RWPE2 (cell line): ENCODE data around the gene CRYAA.
"Not testable (repeated sequence)": the region's sequence is repeated elsewhere in the genome, so short reads cannot be mapped to it uniquely, and the experiment has no call there.

Source experiments
- ATAC-seq: fragments of 200-7000 bp; cut with Tn5 transposase; 3 replicates; pipeline ENCODE4 v1.9.1; 2021; ENCODE audit warnings: low read depth
- DNase-seq: peaks from one replicate; pipeline ENCODE4 v3.0.0-alpha.2; 2020; ENCODE audit warnings: low spot score
- H3K27ac ChIP-seq: fragments of 450-650 bp; 2 replicates; pipeline ENCODE4 v1.5.1; 2017; ENCODE audit warnings: mild to moderate bottlenecking; ENCODE audit not compliant: poor library complexity, severe bottlenecking
- H3K27me3 ChIP-seq: fragments of 250-450 bp; sonication (Bioruptor Pico); 2 replicates; pipeline ENCODE4 v1.5.1; 2021; ENCODE audit warnings: mild to moderate bottlenecking, moderate library complexity; ENCODE audit not compliant: insufficient read depth, poor library complexity, severe bottlenecking
- H3K36me3 ChIP-seq: fragments of 250-450 bp; sonication (Bioruptor Pico); 2 replicates; pipeline ENCODE4 v1.5.1; 2020; ENCODE audit warnings: low read depth, mild to moderate bottlenecking, moderate library complexity
- H3K4me1 ChIP-seq: fragments of 250-450 bp; sonication (Bioruptor Pico); 2 replicates; pipeline ENCODE4 v1.5.1; 2021; ENCODE audit warnings: mild to moderate bottlenecking, moderate library complexity; ENCODE audit not compliant: insufficient read depth, poor library complexity, severe bottlenecking
- H3K4me3 ChIP-seq: fragments of 250-450 bp; sonication (Bioruptor Pico); 2 replicates; pipeline ENCODE4 v1.5.1; 2021; ENCODE audit warnings: mild to moderate bottlenecking, moderate library complexity; ENCODE audit not compliant: severe bottlenecking
- H3K9me3 ChIP-seq: fragments of 250-450 bp; sonication (Bioruptor Pico); 2 replicates; pipeline ENCODE4 v1.5.1; 2021; ENCODE audit warnings: mild to moderate bottlenecking, moderate library complexity; ENCODE audit not compliant: severe bottlenecking

CRYAA gene

GRCh38 chr21:43162708-43163205 is 6.1 kb upstream of the CRYAA start:
- not testable (repeated sequence) for H3K9me3 ChIP-seq, H3K4me3 ChIP-seq, H3K27ac ChIP-seq, H3K4me1 ChIP-seq, DNase-seq, H3K27me3 ChIP-seq, H3K36me3 ChIP-seq
- peak; percentile 85 for ATAC-seq

GRCh38 chr21:43164823-43165222 is 4.0 kb upstream of the CRYAA start:
- H3K27me3 ChIP-seq, H3K9me3 ChIP-seq, H3K4me3 ChIP-seq, H3K36me3 ChIP-seq, ATAC-seq, DNase-seq, H3K4me1 ChIP-seq, H3K27ac ChIP-seq: not testable (repeated sequence)

- H3K4me3 ChIP-seq, H3K27me3 ChIP-seq, ATAC-seq: not testable (repeated sequence)
These were observed 3.1 kb upstream of the CRYAA start for GRCh38 chr21:43165734-43166133.

GRCh38 chr21:43169230-43169886 is 550 bp downstream of the CRYAA start:
- not testable (repeated sequence) for H3K27ac ChIP-seq

More at GRCh38 chr21:43165734-43166133, 3.1 kb upstream of the CRYAA start:
- H3K4me1 ChIP-seq, H3K36me3 ChIP-seq, DNase-seq, H3K27ac ChIP-seq, H3K9me3 ChIP-seq: not testable (repeated sequence)

GRCh38 chr21:43169891-43170290 is 1.1 kb downstream of the CRYAA start:
- not testable (repeated sequence) for H3K27ac ChIP-seq, H3K9me3 ChIP-seq, H3K36me3 ChIP-seq, DNase-seq, H3K27me3 ChIP-seq, H3K4me3 ChIP-seq, ATAC-seq, H3K4me1 ChIP-seq

More at GRCh38 chr21:43169230-43169886, 550 bp downstream of the CRYAA start:
- H3K27me3 ChIP-seq, H3K9me3 ChIP-seq, ATAC-seq, DNase-seq, H3K4me1 ChIP-seq, H3K36me3 ChIP-seq, H3K4me3 ChIP-seq: not testable (repeated sequence)

GRCh38 chr21:43172812-43173211 is 4.0 kb downstream of the CRYAA start:
- not testable (repeated sequence) for H3K4me1 ChIP-seq, H3K4me3 ChIP-seq, DNase-seq, H3K27me3 ChIP-seq, H3K9me3 ChIP-seq, ATAC-seq, H3K36me3 ChIP-seq, H3K27ac ChIP-seq

- H3K9me3 ChIP-seq, H3K4me3 ChIP-seq, ATAC-seq, H3K36me3 ChIP-seq, H3K27me3 ChIP-seq, H3K4me1 ChIP-seq, DNase-seq, H3K27ac ChIP-seq: not testable (repeated sequence)
These were observed 4.6 kb downstream of the CRYAA start for GRCh38 chr21:43173438-43173837.

- ATAC-seq, H3K9me3 ChIP-seq, H3K27ac ChIP-seq, H3K36me3 ChIP-seq, H3K4me3 ChIP-seq, H3K27me3 ChIP-seq, H3K4me1 ChIP-seq: not testable (repeated sequence)
- DNase-seq, result peak; percentile 11
These were observed 5.1 kb downstream of the CRYAA start for GRCh38 chr21:43173930-43174329.

- not testable (repeated sequence) for H3K4me3 ChIP-seq, DNase-seq, H3K9me3 ChIP-seq, H3K4me1 ChIP-seq, ATAC-seq, H3K27me3 ChIP-seq, H3K36me3 ChIP-seq, H3K27ac ChIP-seq
These were observed 6.2 kb downstream of the CRYAA start for GRCh38 chr21:43174998-43175397.

GRCh38 chr21:43176621-43177020 is 7.8 kb downstream of the CRYAA start:
- peak; percentile 58; the same call in 2 of the 3 replicates for ATAC-seq
- not testable (repeated sequence) for H3K36me3 ChIP-seq, H3K4me3 ChIP-seq, H3K27ac ChIP-seq, H3K4me1 ChIP-seq, H3K9me3 ChIP-seq, DNase-seq, H3K27me3 ChIP-seq

GRCh38 chr21:43177043-43177906 is 8.5 kb downstream of the CRYAA start:
- H3K36me3 ChIP-seq, H3K9me3 ChIP-seq, DNase-seq, H3K4me1 ChIP-seq, H3K27me3 ChIP-seq, H3K4me3 ChIP-seq, H3K27ac ChIP-seq: not testable (repeated sequence)
- peak; percentile 39; the same call in 1 of the 3 replicates for ATAC-seq
